ENCODE measurements around the gene SERBP1.
A peak's percentile ranks its signal among the peaks of the same experiment; 100 is the strongest.
"Not testable (repeated sequence)": the region's sequence is repeated elsewhere in the genome, so short reads cannot be mapped to it uniquely, and the experiment has no call there.

SERBP1 gene

DNA sequence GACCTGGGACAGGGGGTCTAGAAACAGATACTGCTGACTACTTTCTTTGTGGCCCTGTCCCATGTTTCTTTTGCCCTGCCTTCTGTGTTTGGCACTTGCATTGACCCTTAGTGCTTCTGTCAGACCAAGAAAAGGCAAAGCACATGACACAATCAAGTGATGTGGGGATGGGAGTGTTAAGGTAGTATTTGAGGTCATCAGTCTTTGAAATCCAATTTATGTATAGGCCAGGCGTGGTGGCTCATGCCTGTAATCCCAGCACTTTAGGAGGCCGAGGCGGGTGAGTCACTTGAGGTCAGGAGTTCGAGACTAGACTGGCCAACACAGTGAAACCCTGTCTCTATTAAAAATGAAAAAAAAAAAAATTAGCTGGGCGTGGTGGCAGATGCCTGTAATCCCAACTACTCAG is 26.0 kb downstream of the SERBP1 start:
- DNase-seq, result no peak

DNA sequence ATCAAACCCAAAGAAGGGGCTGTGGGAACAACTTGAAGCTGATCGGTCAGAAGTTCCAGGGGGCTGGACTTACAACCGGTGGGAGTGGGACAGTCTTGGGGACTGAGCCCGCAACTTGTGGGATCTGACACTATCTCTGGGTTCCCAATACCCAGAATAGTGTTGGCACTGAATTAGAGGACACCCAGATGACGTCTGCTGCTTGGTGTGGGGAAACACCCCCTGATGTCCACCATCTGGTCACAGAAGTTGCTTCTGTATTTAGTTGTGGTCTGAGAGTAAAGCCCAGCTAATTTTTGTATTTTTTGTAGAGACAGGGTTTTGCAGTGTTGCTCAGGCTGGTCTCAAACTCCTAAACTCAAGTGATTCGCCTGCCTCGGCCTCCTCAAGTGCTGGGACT is 28.8 kb downstream of the SERBP1 start:
- no peak for DNase-seq

DNA sequence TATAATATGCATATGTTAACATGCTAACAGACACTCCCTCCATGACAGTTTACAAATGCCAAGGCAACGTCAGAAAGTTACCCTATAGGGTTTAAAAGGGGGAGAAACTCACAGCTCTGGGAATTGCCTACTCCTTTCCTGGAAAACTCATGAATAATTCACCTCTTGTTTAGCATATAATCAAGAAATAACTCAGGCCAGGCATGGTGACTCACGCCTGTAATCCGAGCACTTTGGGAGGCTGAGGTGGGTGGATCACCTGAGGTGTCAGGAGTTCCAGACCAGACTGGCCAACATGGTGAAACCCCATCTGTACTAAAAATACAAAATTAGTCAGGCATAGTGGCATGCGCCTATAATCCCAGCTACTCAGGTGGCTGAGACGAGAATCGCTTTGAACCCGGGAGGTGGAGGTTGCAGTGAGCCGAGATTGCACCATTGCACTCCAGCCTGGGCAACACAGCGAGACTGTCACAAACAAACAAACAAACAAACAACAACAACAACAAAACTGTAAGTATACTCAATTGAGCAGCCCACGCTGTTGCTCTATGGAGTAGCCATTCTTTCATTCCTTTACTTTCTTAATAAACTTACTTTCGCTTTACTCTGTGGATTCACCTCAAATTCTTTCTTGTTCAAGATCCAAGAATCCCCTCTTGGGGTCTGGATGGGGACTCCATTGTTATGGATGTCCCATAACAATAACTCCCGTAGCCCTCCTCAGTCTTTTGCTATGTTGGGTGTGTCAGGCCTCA is 30.0 kb downstream of the SERBP1 start:
- not testable (repeated sequence) for DNase-seq

DNA sequence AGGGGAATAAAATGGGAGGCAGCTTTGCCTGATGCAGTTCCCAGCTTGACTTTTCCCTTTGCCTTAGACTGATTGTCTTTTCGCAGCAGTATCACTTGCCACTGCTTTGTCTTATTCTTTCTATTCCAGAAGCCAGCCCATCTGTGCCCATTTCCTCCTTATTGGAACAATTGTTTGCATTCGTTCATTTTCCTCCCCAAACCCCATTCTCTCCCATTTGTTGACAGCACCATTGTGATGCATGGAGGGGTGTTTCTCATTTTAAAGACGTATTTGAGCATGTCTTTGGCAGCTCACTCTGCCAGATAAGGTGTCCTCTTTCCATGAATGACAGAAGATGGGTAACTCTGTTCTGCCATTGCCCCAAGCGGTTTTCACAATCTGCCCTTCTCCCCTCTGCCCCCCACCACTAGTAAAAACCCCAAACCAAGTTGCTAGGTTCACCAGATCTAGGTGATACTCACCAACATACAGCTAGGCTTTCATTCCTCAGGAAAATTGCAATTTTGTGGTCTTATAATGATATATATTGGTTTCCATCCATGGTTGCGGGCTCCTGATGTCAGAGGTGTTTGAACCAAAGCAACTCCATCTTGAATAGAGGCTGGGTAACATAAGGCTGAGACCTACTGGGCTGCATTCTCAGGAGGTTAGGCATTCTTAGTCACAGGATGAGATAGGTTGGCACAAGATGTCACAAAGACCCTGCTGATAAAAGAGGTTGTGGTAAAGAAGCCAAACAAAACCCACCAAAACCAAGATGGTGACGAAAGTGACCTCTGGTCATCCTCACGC is 30.8 kb downstream of the SERBP1 start:
- no peak for DNase-seq

DNA sequence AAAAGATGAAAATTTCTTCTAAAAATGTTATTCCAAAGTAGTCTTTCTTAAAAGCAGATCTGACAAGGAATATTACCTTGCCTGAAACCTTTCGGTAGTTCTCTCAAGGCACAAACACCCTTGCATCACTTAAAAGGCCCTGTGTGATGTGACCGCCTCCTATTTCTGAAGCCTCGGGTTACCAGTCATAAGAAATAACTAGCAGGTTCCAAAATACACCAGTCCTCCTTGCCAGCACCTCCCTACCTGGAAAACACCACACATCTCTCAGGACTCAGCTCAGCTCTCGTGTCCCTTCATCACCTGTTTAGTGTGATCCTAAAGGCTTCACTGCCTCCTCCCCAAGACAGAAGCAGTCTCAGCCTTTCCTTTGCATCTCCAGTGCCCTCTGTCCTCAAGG is 35.7 kb downstream of the SERBP1 start:
- DNase-seq, result no peak

DNA sequence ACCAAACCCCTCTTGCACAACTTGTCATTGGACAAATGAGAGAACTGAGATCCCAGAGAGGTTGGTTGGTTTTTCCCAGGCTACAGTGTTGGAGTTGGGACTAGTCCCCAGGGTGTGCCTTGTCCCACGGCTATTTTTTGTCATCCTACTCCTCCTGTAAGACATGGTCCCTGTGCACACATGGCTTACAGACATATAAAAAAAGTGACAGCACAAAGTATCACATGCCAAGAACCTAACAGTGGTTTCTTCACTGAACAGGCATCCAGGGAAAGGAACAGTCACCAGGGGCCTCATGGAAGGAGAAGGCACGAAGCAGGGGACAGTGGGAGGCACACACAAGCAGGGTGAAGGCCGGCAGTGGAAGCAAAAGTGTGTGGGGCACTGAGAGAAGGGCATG is 36.5 kb downstream of the SERBP1 start:
- no peak for DNase-seq

DNA sequence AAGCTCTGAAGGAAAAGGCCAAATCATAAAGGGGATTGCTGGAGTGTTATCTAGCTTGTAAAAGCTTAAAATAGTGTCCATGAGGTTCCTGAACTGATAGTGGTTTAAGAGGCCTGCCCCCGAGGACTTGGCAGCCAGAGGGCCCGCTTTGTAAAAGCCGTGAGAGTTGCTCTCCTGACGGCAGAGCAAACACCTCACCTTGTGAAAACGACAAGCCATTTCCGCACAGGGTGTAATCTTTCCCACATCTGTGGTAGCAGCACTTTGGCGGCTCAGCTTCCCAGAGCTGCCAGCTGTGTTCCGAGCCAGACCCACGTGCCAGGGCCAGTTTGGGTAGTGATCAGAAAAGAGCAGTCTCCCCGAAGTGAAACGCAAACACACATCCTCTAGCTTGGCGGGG is 37.0 kb downstream of the SERBP1 start:
- no peak for DNase-seq

DNA sequence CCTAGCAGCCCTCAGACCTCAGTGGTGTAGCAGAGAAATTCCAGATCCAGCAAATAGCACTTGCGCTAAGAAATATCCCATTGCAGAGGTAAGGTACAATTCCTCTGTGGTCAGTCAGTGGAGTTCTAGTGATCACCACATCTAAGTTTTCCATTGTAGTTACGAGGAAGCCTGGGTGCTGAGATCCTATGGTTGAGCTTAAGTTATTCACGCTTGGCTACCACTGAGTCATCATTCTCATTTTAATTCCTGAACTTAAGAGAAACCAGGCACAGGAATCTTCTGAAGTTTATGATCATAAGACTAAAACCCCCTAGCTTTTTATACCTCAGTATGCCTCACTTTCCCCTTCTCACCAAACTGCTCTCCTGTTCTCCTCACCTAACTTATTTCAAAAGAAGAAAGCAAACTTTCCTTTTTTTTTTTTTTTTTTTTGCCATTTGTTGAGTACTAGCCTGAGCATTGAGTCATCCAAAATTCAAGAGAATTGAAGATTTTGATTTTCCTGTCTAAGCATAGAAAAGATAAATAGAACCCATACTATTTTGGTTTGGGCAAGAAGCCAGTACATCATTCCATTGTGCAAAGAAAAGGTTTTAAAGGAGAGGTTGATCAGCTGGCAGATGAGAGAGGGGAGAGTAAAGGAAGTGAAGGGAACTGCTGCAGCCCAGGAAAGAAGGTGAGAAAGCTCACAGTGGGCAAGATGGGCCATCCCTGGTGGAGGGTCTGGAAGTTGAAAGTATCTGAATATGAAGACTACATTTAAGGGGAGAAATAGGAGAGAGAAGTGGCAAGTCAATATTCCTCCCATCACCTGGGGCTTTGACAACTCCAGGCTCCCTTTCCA is 39.9 kb downstream of the SERBP1 start:
- DNase-seq, result no peak

DNA sequence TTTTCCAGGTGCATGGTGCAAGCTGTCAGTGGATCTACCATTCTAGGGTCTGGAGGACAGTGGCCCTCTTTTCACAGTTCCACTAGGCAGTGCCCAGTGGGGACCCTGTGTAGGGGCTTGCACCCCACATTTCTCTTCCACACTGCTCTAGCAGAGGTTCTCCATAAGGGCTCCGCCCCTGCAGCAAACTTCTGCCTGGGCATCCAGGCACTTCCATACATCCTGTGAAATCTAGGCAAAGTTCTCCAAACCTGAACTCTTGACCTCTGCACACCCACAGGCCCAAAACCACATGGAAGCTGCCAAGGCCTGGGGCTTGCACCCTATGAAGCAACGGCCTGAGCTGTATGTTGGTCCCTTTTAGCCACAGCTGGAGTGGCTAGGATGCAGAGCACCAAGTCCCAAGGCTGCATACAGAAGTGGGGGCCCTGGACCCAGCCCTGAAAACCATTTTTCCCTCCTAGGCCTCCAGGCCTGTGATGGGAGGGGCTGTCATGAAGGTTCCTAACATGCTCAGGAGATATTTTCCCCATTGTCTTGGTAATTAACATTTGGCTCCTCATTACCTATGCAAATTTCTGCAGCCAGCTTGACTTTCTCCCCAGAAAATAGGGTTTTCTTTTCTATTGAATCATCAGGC is 46.1 kb downstream of the SERBP1 start:
- DNase-seq, result no peak

DNA sequence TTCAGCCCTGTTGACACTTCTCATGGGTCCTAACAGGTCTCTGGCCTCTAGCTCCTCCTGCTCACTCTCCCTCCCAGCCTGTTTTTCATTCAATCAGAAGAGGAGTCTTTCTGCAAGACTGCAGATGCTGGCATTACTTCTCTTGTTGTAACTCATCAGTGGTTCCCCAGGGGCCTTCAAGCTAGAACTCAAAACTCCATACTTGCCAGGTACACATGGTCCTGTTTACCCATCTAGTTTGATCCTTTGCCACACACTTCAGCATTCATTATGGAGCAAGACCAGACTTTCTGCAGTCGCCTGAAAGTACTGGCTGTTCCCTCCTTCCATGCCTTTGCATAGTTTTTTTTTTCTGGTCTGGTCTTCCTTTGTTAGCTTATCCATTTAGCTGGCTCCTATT is 47.9 kb downstream of the SERBP1 start:
- no peak for DNase-seq

DNA sequence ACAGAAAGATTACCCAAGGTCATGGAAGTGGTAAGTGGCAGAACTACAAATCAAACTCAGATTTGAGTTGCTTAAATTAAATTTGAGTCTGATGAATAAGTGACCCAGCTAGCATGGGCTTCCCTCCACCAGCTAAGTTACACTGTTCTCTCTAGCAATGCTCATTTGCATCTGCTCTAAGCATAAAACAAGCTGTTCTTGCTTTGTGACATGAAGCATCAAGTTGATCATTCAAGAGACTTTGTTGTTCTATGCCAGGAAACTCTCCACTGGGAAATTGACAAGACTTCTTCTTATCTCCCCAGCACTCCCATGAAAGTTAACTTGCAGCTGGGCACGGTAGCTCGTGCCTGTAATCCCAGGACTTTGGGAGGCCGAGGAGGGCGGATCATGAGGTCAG is 49.0 kb downstream of the SERBP1 start:
- DNase-seq, result no peak

DNA sequence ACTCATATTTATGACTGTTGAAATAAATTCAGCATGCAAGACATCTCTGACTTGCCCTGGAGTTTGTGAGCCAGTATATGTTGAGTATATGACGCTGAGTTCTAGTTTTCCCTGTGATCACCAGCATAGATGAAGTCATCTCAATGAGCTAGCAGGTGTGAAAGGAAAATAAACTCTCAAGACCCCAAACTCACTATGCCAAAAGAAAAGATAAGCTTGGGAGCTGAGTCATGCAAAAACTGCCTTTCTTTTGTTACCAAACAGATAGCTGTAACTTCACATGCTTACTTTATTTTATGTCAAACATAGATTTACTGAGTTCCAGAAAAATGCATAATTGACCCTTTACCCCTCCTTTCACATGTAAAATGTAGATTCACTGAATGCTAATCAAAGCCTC is 52.9 kb downstream of the SERBP1 start:
- no peak for DNase-seq

DNA sequence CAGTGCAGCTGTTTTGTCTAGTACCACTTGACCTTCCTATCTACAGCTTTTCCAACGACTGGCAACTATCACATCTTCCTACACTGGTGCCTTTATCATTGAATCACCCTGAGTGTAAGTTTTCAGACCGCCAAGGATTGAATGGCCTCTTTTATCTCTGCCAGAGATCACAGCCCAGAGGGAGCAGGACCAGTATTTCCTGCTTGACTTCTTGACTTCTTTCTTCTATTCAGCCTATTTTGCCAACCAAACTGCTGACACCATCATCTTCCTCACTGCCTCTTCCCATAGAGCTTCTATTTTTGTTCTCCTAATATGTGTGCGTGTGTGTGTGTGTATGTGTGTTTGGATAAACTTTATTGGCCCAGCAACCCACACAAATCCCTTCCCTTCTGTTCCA is 53.8 kb downstream of the SERBP1 start:
- no peak for DNase-seq

DNA sequence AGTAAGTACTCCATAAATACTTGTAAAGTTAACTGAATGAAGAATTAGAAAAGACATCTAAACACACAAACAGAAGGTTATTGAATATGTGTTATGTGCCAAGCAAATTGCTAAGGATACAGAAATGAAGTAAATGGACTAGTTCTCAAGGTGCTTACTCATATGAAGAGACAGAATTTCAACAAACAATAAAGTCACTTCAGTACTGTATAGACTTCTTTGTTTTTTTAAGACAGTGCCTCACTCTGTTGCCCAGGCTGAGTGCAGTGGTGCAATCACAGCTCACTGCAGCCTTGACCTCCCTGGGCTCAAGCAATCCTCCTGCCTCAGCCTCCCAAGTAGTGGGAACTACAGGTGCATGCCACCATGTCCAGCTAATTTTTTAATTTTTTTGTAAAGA is 57.3 kb downstream of the SERBP1 start:
- no peak for DNase-seq

DNA sequence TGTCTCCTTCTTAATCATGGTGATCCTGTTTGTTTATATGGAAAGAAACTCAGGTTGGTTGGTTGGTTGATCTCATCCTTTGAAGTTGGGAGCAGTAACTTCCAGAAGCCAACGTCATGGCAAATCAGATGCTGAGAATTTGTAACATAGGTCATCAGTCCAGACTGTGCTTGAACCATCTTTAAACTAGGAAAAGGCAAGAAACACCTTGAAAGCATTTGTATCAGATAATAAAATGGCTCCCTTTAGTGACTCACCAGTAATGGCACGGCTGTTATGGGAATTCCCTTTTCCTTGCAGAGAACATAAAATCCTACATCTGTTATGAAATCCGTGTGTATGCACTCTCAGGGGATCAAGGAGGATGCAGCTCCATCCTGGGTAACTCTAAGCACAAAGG is 58.1 kb downstream of the SERBP1 start:
- DNase-seq, result no peak

DNA sequence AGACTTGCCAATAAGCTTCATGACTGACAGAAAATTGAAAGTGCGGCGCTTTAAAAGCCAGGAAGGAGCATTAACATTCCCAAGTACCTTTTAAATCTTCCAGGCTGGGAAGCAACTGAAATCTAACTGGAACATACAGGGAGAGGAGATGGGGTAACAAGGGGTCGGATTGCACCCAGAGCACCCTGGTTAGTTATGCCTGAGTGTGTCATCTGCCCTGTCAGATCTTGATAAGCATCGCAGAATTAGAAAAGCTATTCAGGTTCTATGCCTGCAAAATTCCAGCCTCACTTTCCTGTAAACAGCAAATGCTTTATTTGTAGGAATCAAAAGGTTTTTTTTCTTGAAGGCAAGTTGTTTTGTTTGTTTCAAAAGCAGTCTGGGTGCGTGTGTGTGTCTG is 58.5 kb downstream of the SERBP1 start:
- no peak for DNase-seq

DNA sequence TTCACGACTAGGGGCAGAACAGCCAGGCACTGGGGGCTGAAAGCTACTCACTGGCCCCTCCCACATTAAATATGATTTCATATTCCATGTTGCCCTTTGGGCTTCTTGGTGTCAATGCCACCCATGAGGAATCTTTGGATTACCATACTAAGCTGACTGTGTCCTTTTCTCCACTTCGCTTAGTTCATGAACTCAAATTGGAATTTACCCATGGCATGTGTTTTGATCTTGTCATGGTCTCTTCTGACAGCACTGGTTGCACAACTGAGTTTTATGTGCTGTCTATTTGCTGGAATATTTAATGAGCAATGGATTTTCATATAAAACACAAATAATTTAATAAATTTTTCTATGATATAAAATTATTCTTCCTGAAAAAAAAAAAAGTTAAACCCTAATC is 59.2 kb downstream of the SERBP1 start:
- DNase-seq, result no peak

DNA sequence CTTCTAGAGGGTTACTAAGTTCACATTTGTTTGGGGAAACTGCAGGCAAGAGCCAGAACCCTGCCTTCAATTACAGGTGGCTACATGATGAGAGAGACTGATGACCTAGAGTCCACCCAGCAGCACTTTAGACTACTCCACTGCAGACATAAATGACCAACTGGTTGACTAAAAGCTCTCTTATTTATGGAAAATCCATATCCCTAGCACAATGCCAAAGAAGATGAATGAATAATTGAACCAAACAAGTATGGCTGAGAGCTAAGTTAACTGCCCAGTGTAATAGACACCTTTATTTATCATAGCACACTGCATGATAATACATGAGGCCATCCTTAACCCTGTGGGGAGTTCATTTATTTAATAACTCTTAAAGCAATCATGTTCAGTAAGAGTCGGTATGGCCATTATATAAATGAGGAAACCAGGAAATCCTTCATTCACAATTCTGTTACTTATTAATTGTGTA is 62.1 kb downstream of the SERBP1 start:
- no peak for DNase-seq

DNA sequence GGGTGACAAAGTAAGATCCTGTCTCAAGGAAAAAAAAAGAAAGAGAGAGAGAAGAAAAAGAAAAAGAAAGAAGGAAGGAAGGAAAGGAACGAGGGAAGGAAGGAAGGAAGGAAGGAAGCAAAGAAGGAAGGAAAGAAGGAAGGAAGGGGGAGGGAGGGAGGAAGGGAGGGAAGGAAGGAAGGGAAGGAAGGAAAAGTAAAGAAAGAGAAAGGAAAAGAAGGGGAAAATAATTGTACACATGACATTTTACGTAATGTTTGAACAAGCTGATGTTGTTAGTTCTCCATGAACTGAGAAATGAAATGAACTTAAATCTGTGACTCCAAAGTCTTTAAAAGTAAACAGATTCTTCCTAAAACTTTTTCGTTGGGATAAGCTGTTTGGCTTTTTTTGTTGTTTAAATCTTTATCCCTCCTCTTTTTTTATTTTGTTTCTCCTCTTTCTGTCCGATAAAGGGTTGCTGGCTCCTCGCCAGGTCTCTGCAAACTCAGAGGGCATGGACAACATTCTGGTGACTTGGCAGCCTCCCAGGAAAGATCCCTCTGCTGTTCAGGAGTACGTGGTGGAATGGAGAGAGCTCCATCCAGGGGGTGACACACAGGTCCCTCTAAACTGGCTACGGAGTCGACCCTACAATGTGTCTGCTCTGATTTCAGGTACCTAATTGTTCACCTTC is 62.7 kb downstream of the SERBP1 start:
- DNase-seq, result peak; percentile 70

DNA sequence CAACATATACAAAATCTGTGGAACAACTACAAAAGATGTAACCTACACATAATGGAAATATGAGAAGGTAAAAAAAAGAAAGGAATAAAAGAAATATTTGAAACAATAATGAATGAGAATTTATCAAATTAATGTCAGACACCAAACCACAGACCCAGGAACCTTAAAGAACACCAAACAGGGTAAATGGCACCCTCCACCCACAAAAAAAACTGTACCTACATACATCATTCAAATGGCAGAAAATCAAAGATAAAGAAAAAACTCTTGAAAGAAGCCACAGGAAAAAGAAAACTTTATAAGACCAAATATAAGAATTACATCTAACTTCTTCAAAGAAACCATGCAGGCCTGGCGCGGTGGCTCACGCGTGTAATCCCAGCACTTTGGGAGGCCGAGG is 68.6 kb downstream of the SERBP1 start:
- DNase-seq, result no peak

DNA sequence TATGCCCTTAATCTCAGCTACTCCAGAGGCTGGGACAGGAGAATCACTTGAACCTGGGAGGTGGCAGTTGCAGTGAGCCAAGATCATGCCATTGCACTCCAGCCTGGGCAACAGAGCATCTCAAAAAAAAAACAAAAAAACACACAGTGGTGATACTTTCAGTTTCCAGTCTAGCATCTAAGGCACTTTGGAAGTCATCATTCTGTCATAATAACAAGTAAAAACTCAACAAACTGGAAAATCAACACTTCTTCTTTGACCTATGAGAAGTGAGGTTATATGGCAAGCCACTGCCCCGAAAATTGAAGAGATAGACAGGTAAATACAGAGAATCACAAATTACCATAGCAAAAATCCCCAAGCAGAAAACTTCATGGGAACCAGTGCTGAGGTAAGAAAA is 70.6 kb downstream of the SERBP1 start:
- DNase-seq, result no peak
